SK-N-MC (cell line): ENCODE measurements around the gene CTTNBP2NL.

Experiments used
- DNase-seq: peaks from one replicate; pipeline ENCODE4 v3.0.0-alpha.2; 2011; ENCODE audit warnings: low read depth, low spot score
- H3K27ac ChIP-seq: fragments of 200-600 bp; sonication (generic); 2 replicates; pipeline ENCODE4 v1.5.1; 2016; ENCODE audit warnings: mixed run types
- H3K36me3 ChIP-seq: fragments of 200-600 bp; sonication (generic); 2 replicates; pipeline ENCODE4 v1.6.1; 2017; ENCODE audit warnings: antibody characterized with exemption, low read length, mixed read lengths; ENCODE audit not compliant: insufficient read depth
- H3K4me3 ChIP-seq: fragments of 200-600 bp; sonication (generic); 2 replicates; pipeline ENCODE4 v1.5.1; 2016
- H3K9ac ChIP-seq: fragments of 200-600 bp; sonication (generic); 2 replicates; pipeline ENCODE4 v1.8.0; 2017; ENCODE audit warnings: mixed run types, mixed read lengths; ENCODE audit not compliant: insufficient read length
- H3K9me3 ChIP-seq: fragments of 200-600 bp; sonication (generic); 2 replicates; pipeline ENCODE4 v1.6.1; 2017; ENCODE audit warnings: low read depth, mild to moderate bottlenecking, antibody characterized with exemption, low read length, moderate library complexity, mixed read lengths
- EZH2 ChIP-seq: fragments of 200-600 bp; sonication (generic); IDR thresholded peaks from one replicate; pipeline ENCODE4 v1.6.1; 2017; ENCODE audit warnings: antibody characterized with exemption
- FOXP2 ChIP-seq: optimal IDR thresholded peaks from 2 replicates; pipeline ENCODE3; 2011; ENCODE audit warnings: mild to moderate bottlenecking, moderate library complexity; ENCODE audit not compliant: insufficient read depth; ENCODE audit errors: extremely low read length, control extremely low read depth
- POLR2AphosphoS5 ChIP-seq: IDR thresholded peaks from 2 replicates; pipeline ENCODE4 v1.6.1; 2012; ENCODE audit warnings: mild to moderate bottlenecking, low read depth, low read length, borderline replicate concordance

The CTTNBP2NL gene

DNA sequence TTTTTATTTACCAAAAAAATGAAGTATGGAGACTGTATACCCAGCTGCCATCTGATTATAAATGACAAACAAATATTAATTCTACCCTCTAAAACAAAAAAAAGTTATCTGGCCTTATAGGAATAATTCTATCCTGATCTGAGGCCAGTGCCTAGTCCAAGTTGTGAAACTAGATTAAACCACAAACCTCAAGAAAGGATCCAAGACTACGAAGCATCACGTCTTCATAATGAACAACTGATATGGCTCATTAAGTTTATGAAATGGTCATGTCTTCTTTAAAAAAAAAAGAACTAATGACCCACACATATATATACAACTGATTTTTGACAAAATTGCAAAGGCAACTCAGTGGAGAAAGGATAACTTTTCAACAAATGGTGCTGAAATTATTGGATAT lies 32.4 kb upstream of the CTTNBP2NL start:
- H3K27ac ChIP-seq: no peak overlapping the region
- H3K9ac ChIP-seq: no peak overlapping the region
- TF ChIP-seq POLR2AphosphoS5 (no peak), EZH2 (no peak), FOXP2 (no peak)
- H3K4me3 ChIP-seq: no peak overlapping the region
- no peaks in the 10 kb centered on the region for H3K9me3 ChIP-seq
- H3K36me3 ChIP-seq: no peaks in the 10 kb centered on the region
- DNase-seq: no peak

- Histone ChIP-seq H3K9ac (no peak overlapping the region), H3K27ac (no peak overlapping the region), H3K36me3 (no peaks in the 10 kb centered on the region), H3K9me3 (no peaks in the 10 kb centered on the region), H3K4me3 (no peak overlapping the region)
- DNase-seq: no peak
- no peak for TF ChIP-seq FOXP2
- TF ChIP-seq POLR2AphosphoS5: no peak
- TF ChIP-seq EZH2: no peak
Observed at GRCh38 chr1:112368198-112368597, 27.8 kb upstream of the CTTNBP2NL start.

- no peak for DNase-seq
- Histone ChIP-seq H3K9ac (no peak overlapping the region), H3K36me3 (no peaks in the 10 kb centered on the region), H3K9me3 (no peaks in the 10 kb centered on the region), H3K4me3 (0 out of 2 replicates have a peak overlapping the region, but pooled peaks have one; percentile 21), H3K27ac (no peak overlapping the region)
- TF ChIP-seq FOXP2 (no peak), POLR2AphosphoS5 (no peak), EZH2 (no peak)
Observed at GRCh38 chr1:112369392-112370285, 26.4 kb upstream of the CTTNBP2NL start.

GRCh38 chr1:112370996-112371395 lies 25.0 kb upstream of the CTTNBP2NL start:
- H3K36me3 ChIP-seq: no peaks in the 10 kb centered on the region
- no peak for DNase-seq
- no peak overlapping the region for H3K4me3 ChIP-seq
- H3K9ac ChIP-seq: no peak overlapping the region
- TF ChIP-seq FOXP2 (no peak), EZH2 (no peak), POLR2AphosphoS5 (no peak)
- H3K27ac ChIP-seq: no peak overlapping the region
- H3K9me3 ChIP-seq: no peaks in the 10 kb centered on the region

DNA sequence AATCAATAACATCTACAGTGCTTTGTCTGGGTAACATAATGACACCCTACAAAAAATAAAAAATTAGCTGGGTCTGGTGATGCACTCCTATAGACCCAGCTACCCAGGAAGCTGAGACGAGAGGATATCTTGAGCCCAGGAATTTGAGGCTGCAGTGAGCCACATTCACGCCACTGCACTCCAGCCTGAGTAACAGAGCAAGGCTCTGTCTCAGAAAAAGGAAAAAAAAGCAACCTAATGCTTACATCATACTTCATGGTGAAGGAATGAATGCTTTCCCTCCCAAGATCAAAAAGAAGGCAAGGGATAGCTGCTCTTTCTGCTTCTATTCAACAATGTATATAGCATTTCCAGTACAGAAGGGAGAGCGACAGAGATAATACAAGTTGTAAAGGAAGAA lies 24.2 kb upstream of the CTTNBP2NL start:
- no peaks in the 10 kb centered on the region for H3K36me3 ChIP-seq
- no peak overlapping the region for H3K27ac ChIP-seq
- TF ChIP-seq FOXP2 (no peak), EZH2 (no peak), POLR2AphosphoS5 (no peak)
- no peak overlapping the region for H3K9ac ChIP-seq
- H3K4me3 ChIP-seq: no peak overlapping the region
- DNase-seq: no peak
- H3K9me3 ChIP-seq: no peaks in the 10 kb centered on the region

- Histone ChIP-seq H3K36me3 (no peaks in the 10 kb centered on the region), H3K9me3 (no peaks in the 10 kb centered on the region), H3K4me3 (no peak overlapping the region), H3K9ac (no peak overlapping the region), H3K27ac (no peak overlapping the region)
- no peak for DNase-seq
- TF ChIP-seq FOXP2 (no peak), EZH2 (no peak), POLR2AphosphoS5 (no peak)
Observed at GRCh38 chr1:112373806-112374205, 22.2 kb upstream of the CTTNBP2NL start.

DNA sequence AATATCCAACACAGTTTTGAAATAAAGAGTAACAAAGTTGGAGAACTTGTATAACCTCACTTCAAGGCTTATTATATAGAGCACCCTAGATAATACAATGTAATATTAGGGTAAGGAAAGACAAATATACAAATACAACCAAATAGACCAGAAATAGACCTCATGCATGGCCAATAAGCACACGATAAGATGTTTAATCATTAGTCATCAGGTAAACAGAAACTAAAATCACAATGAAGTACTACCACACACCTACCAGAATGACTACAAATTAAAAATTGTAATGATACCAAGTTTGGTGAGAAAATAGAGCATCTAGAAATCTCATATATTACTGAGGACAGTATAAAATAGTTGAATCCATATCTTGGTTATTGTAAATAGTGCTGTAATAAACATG lies 20.3 kb upstream of the CTTNBP2NL start:
- no peak overlapping the region for H3K9ac ChIP-seq

GRCh38 chr1:112380356-112380755 lies 15.7 kb upstream of the CTTNBP2NL start:
- Histone ChIP-seq H3K4me3 (no peak overlapping the region), H3K9ac (no peak overlapping the region), H3K9me3 (no peaks in the 10 kb centered on the region), H3K36me3 (no peaks in the 10 kb centered on the region), H3K27ac (no peak overlapping the region)
- no peak for DNase-seq
- no peak for TF ChIP-seq FOXP2
- no peak for TF ChIP-seq POLR2AphosphoS5
- TF ChIP-seq EZH2: no peak

More for the DNA sequence above, 20.3 kb upstream of the CTTNBP2NL start:
- Histone ChIP-seq H3K27ac (no peak overlapping the region), H3K4me3 (no peak overlapping the region), H3K36me3 (no peaks in the 10 kb centered on the region), H3K9me3 (no peaks in the 10 kb centered on the region)
- no peak for DNase-seq
- TF ChIP-seq FOXP2: no peak
- no peak for TF ChIP-seq EZH2
- TF ChIP-seq POLR2AphosphoS5: no peak
